ENCODE measurements around the gene EYA2. TPM values are rescaled to one million over a fixed set of nuclear protein-coding genes. Genes with fewer than 3 reads are reported as not detected.

Gene EYA2
- total and polyA plus RNA-seq, 4 donors: 1.2 to 10.9 (median 6.7) TPM

DNA sequence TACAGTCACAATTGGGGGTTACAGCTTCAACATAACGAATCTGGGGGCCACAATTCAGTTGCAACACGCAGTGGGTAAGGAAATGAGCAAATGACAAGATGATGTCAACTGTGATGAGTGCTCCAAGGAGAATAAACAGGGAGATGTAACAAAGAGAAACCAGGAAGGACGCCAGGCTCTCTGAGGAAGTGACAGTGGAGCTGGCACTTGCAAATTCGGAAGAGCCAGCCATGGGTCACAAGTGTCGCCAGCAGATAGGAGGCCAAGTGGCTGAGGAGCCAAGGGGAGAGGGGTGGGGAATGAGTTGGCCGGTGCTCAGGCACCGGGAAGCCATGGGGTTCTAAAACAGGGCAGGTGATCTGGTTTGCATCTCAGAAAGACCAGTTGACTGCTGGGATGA, 136.4 kb downstream of the EYA2 start:
- H3K27me3 ChIP-seq (ENCODE audit: control insufficient read depth in 1 of 2, insufficient read depth in 2 of 2, low read length in 1 of 2): peaks cover 0 to 4% of the 10 kb centered on the region in 2 donors
- no peak overlapping the region for H3K27ac ChIP-seq (ENCODE audit: low read depth in 1 of 2, low read length in 2 of 2)
- H3K36me3 ChIP-seq (ENCODE audit: control insufficient read depth in 1 of 2, insufficient read depth in 2 of 2, low read length in 1 of 2): no peaks in the 10 kb centered on the region
- peak in 1 of 2 donors; percentile 54 for DNase-seq
- intact Hi-C loops (cut with DNase I): no loop called here
- H3K4me1 ChIP-seq (ENCODE audit: control insufficient read depth in 1 of 2, insufficient read depth in 2 of 2, low read length in 2 of 2): no peaks in the 10 kb centered on the region
- H3K4me3 ChIP-seq (ENCODE audit: low read length in 2 of 2): no peak overlapping the region
- H3K9me3 ChIP-seq (ENCODE audit: control insufficient read depth, low read length): peaks cover 5% of the 10 kb centered on the region
- WGBS, 2 donors: 75 to 86% methylated on average over 7 of the region's 7 CpGs
- no peak for ATAC-seq (ENCODE audit: low FRiP score)

DNA sequence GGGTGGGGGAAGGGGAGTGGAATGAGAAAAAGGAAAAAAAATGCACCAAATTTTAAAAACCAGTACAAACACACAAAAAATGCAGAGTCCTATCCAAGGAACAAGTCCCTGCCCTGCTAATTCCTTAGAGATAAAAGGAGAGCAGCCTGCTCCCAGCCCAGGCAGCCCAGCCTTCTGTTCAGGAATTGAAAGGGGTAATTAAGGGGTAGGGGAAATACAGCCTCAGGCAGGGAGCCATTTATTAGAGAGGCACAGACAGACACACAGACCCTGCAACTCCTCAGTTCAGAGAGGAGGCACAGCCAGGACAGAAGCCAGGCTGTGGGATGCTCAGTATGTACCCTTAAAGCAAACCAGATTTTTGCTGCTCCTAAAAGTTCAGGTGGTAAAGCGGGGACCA, 137.2 kb downstream of the EYA2 start:
- no peak for ATAC-seq (ENCODE audit: low FRiP score)
- WGBS, 2 donors: 81 to 89% methylated on average over 1 of the region's 1 CpG
- no peak overlapping the region for H3K4me3 ChIP-seq (ENCODE audit: low read length in 2 of 2)
- H3K36me3 ChIP-seq (ENCODE audit: control insufficient read depth in 1 of 2, insufficient read depth in 2 of 2, low read length in 1 of 2): no peaks in the 10 kb centered on the region
- peaks cover 0 to 4% of the 10 kb centered on the region in 2 donors for H3K27me3 ChIP-seq (ENCODE audit: control insufficient read depth in 1 of 2, insufficient read depth in 2 of 2, low read length in 1 of 2)
- no peak overlapping the region for H3K27ac ChIP-seq (ENCODE audit: low read depth in 1 of 2, low read length in 2 of 2)
- peaks cover 5% of the 10 kb centered on the region for H3K9me3 ChIP-seq (ENCODE audit: control insufficient read depth, low read length)
- H3K4me1 ChIP-seq (ENCODE audit: control insufficient read depth in 1 of 2, insufficient read depth in 2 of 2, low read length in 2 of 2): no peaks in the 10 kb centered on the region
- intact Hi-C loops (cut with DNase I): no loop called here
- DNase-seq: no peak

DNA sequence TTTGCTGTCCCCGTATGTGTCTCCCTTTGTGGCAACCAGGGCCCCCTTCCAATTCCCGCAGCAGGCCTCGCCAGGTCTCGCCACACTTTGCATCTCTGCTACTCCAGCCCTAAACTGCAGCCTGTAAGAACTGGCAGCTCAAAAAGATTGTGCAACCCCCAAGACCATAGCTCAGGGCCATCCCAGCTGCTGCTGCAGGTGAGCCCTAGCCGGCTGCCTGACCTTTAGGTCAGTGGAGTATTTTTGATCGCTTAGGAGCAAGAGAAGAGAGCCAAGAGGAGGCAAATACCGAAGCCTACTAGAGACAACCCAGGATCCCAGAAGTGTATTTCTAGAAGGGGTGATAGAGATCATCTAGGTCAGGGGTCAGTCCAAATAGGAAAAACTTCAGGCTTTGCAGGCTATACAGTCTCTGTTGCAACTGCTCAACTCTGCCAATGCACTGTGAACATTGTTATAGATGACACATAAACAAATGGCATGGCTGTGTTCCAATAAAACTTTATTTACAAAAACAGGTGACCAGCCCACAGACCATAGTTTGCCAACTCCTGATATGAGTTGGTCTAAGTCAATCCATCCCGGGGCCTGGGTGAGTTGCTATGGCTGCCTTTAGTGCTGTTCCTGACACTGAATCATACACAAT, 138.4 kb downstream of the EYA2 start:
- intact Hi-C loops (cut with DNase I): no loop called here
- DNase-seq (no peak), ATAC-seq (ENCODE audit: low FRiP score) (no peak)
- no peak overlapping the region for H3K4me3 ChIP-seq (ENCODE audit: low read length in 2 of 2)
- H3K27me3 ChIP-seq (ENCODE audit: control insufficient read depth in 1 of 2, insufficient read depth in 2 of 2, low read length in 1 of 2): peaks cover 0 to 4% of the 10 kb centered on the region in 2 donors
- WGBS, 2 donors: 82 to 86% methylated on average over 8 of the region's 8 CpGs
- no peaks in the 10 kb centered on the region for H3K4me1 ChIP-seq (ENCODE audit: control insufficient read depth in 1 of 2, insufficient read depth in 2 of 2, low read length in 2 of 2)
- H3K9me3 ChIP-seq (ENCODE audit: control insufficient read depth, low read length): peaks cover 5% of the 10 kb centered on the region
- H3K27ac ChIP-seq (ENCODE audit: low read depth in 1 of 2, low read length in 2 of 2): no peak overlapping the region
- H3K36me3 ChIP-seq (ENCODE audit: control insufficient read depth in 1 of 2, insufficient read depth in 2 of 2, low read length in 1 of 2): no peaks in the 10 kb centered on the region

GRCh38 chr20:47033665-47034064, 139.0 kb downstream of the EYA2 start:
- no peak overlapping the region for H3K4me3 ChIP-seq (ENCODE audit: low read length in 2 of 2)
- no peaks in the 10 kb centered on the region for H3K27me3 ChIP-seq (ENCODE audit: control insufficient read depth in 1 of 2, insufficient read depth in 2 of 2, low read length in 1 of 2)
- intact Hi-C loops (cut with DNase I): no loop called here
- no peak overlapping the region for H3K27ac ChIP-seq (ENCODE audit: low read depth in 1 of 2, low read length in 2 of 2)
- DNase-seq: no peak
- H3K9me3 ChIP-seq (ENCODE audit: control insufficient read depth, low read length): peaks cover 2% of the 10 kb centered on the region
- no peaks in the 10 kb centered on the region for H3K36me3 ChIP-seq (ENCODE audit: control insufficient read depth in 1 of 2, insufficient read depth in 2 of 2, low read length in 1 of 2)
- no peaks in the 10 kb centered on the region for H3K4me1 ChIP-seq (ENCODE audit: control insufficient read depth in 1 of 2, insufficient read depth in 2 of 2, low read length in 2 of 2)
- no peak for ATAC-seq (ENCODE audit: low FRiP score)

- intact Hi-C loops (cut with DNase I): no loop called here
- Histone ChIP-seq H3K9me3 (ENCODE audit: control insufficient read depth, low read length) (no peaks in the 10 kb centered on the region), H3K4me3 (ENCODE audit: low read length in 2 of 2) (no peak overlapping the region), H3K4me1 (ENCODE audit: control insufficient read depth in 1 of 2, insufficient read depth in 2 of 2, low read length in 2 of 2) (no peaks in the 10 kb centered on the region), H3K27ac (ENCODE audit: low read depth in 1 of 2, low read length in 2 of 2) (no peak overlapping the region), H3K27me3 (ENCODE audit: control insufficient read depth in 1 of 2, insufficient read depth in 2 of 2, low read length in 1 of 2) (no peaks in the 10 kb centered on the region), H3K36me3 (ENCODE audit: control insufficient read depth in 1 of 2, insufficient read depth in 2 of 2, low read length in 1 of 2) (no peaks in the 10 kb centered on the region)
- 45 to 46% methylated on average over 10 of the region's 10 CpGs for WGBS, 2 donors
- ATAC-seq (ENCODE audit: low FRiP score) (no peak), DNase-seq (no peak)
Observed at GRCh38 chr20:47035026-47035590, 140.5 kb downstream of the EYA2 start.

- peak in 1 of 2 donors; percentile 62 for DNase-seq
- no peaks in the 10 kb centered on the region for H3K4me1 ChIP-seq (ENCODE audit: control insufficient read depth in 1 of 2, insufficient read depth in 2 of 2, low read length in 2 of 2)
- no peak overlapping the region for H3K4me3 ChIP-seq (ENCODE audit: low read length in 2 of 2)
- no peaks in the 10 kb centered on the region for H3K27me3 ChIP-seq (ENCODE audit: control insufficient read depth in 1 of 2, insufficient read depth in 2 of 2, low read length in 1 of 2)
- intact Hi-C loops (cut with DNase I): no loop called here
- WGBS, 2 donors: 8 to 13% methylated on average over 12 of the region's 12 CpGs
- ATAC-seq (ENCODE audit: low FRiP score): peak; percentile 53
- peak overlapping the region in 1 of 2 donors; percentile 19 for H3K27ac ChIP-seq (ENCODE audit: low read depth in 1 of 2, low read length in 2 of 2)
- no peaks in the 10 kb centered on the region for H3K9me3 ChIP-seq (ENCODE audit: control insufficient read depth, low read length)
- H3K36me3 ChIP-seq (ENCODE audit: control insufficient read depth in 1 of 2, insufficient read depth in 2 of 2, low read length in 1 of 2): no peaks in the 10 kb centered on the region
Observed at GRCh38 chr20:47036091-47036870, 141.6 kb downstream of the EYA2 start.

DNA sequence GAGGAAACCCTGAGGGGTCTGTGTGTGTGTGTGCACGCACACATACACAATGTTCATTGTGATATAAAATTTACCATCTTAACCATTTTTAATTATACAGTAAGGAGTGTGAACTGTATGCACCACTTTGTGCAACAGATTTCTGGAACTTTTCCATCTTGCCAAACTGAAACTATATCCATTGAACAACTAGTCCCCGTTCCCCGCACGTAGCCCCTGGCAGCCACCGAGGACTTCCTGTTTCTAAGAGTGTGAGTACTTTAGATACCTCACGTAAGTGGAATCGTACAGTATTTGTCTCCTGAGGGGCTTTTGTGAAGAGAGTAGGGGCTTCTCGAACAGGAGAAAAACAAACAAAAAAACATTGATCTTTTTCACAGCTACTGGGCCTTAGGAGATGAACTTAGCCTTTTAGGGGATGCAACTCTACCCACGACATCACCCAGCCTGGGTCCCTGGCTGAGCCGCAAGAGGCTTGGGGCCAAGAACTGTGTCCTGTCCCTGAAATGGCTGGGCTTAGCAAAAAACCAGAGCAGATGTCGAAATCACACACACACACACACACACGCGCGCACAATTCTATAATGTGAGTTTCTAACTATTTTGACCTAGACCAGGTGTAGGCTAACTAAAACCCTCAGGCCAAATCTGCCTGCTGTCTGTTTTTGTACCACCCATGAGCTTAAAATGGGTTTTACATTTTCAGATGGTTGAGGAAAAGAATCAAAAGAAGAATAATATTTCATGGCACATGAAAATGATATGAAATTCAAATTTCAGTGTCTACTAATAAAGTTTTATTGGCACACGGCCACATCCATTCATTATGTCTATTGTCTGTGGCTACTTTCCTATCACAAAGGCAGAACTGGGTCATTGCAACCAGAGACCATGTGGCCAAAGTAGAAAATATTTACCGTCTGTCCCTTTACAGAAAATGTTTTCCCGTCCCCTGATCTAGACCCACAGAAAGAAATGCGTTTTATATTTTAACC, 144.2 kb downstream of the EYA2 start:
- H3K36me3 ChIP-seq (ENCODE audit: control insufficient read depth in 1 of 2, insufficient read depth in 2 of 2, low read length in 1 of 2): no peaks in the 10 kb centered on the region
- no peak overlapping the region for H3K4me3 ChIP-seq (ENCODE audit: low read length in 2 of 2)
- WGBS, 2 donors: 53 to 63% methylated on average over 18 of the region's 18 CpGs
- H3K27ac ChIP-seq (ENCODE audit: low read depth in 1 of 2, low read length in 2 of 2): no peak overlapping the region
- ATAC-seq (ENCODE audit: low FRiP score) (no peak), DNase-seq (peak in 1 of 2 donors; percentile 58)
- H3K4me1 ChIP-seq (ENCODE audit: control insufficient read depth in 1 of 2, insufficient read depth in 2 of 2, low read length in 2 of 2): no peaks in the 10 kb centered on the region
- peaks cover 2% of the 10 kb centered on the region for H3K9me3 ChIP-seq (ENCODE audit: control insufficient read depth, low read length)
- no peaks in the 10 kb centered on the region for H3K27me3 ChIP-seq (ENCODE audit: control insufficient read depth in 1 of 2, insufficient read depth in 2 of 2, low read length in 1 of 2)
- intact Hi-C loops (cut with DNase I): no loop called here

- ATAC-seq (ENCODE audit: low FRiP score) (no peak), DNase-seq (no peak)
- WGBS, 2 donors: 42 to 50% methylated on average over 5 of the region's 5 CpGs
- no peak overlapping the region for H3K27ac ChIP-seq (ENCODE audit: low read depth in 1 of 2, low read length in 2 of 2)
- intact Hi-C loops (cut with DNase I): no loop called here
- H3K36me3 ChIP-seq (ENCODE audit: control insufficient read depth in 1 of 2, insufficient read depth in 2 of 2, low read length in 1 of 2): no peaks in the 10 kb centered on the region
- no peaks in the 10 kb centered on the region for H3K27me3 ChIP-seq (ENCODE audit: control insufficient read depth in 1 of 2, insufficient read depth in 2 of 2, low read length in 1 of 2)
- no peak overlapping the region for H3K4me3 ChIP-seq (ENCODE audit: low read length in 2 of 2)
- peaks cover 6% of the 10 kb centered on the region for H3K9me3 ChIP-seq (ENCODE audit: control insufficient read depth, low read length)
- H3K4me1 ChIP-seq (ENCODE audit: control insufficient read depth in 1 of 2, insufficient read depth in 2 of 2, low read length in 2 of 2): no peaks in the 10 kb centered on the region
Observed at GRCh38 chr20:47040506-47041125, 146.0 kb downstream of the EYA2 start.

Measured in aorta (tissue), 5 donors.